Lung (tissue), 12 donors: ENCODE measurements around the gene SLC6A18. TPM values are rescaled to one million over a fixed set of nuclear protein-coding genes. Genes with fewer than 3 reads are reported as not detected.
A peak's percentile ranks its signal among the peaks of the same experiment; 100 is the strongest.

Experiments used
- ATAC-seq: fragments of 200-7000 bp; cut with Tn5 transposase; one replicate; pipeline ENCODE4 v1.9.1; 2020; ENCODE audit warnings: moderate number of reproducible peaks; ENCODE audit not compliant: insufficient read depth, low FRiP score
- DNase-seq, 3 donors: peaks; one replicate each; pipeline ENCODE4 v3.0.0-alpha.2; 2013 to 2017
- H3K27ac ChIP-seq, 2 donors: one replicate each; pipeline ENCODE4 v1.5.1; 2013; ENCODE audit warnings: mild to moderate bottlenecking in 2 of 2, moderate library complexity in 2 of 2, control low read depth in 1 of 2, inconsistent platforms in 1 of 2, low read depth in 1 of 2, low read length in 1 of 2
- H3K27me3 ChIP-seq, 3 donors: one replicate each; pipeline ENCODE4 v1.5.1; 2013; ENCODE audit warnings: low read length in 2 of 3; ENCODE audit not compliant: control insufficient read depth in 3 of 3, insufficient read depth in 3 of 3
- H3K36me3 ChIP-seq, 4 donors: one replicate each; pipeline ENCODE4 v1.5.1; 2013; ENCODE audit warnings: low read length in 4 of 4, mild to moderate bottlenecking in 1 of 4, moderate library complexity in 1 of 4; ENCODE audit not compliant: control insufficient read depth in 4 of 4, insufficient read depth in 4 of 4
- H3K4me1 ChIP-seq, 5 donors: one replicate each; pipeline ENCODE4 v1.5.1; 2013; ENCODE audit warnings: low read length in 5 of 5, mild to moderate bottlenecking in 2 of 5, moderate library complexity in 1 of 5; ENCODE audit not compliant: control insufficient read depth in 5 of 5, insufficient read depth in 5 of 5
- H3K4me3 ChIP-seq: one replicate; pipeline ENCODE4 v1.5.1; 2013; ENCODE audit warnings: mild to moderate bottlenecking, control low read depth, moderate library complexity
- H3K9ac ChIP-seq, 2 donors: one replicate each; pipeline ENCODE4 v1.5.1; 2013; ENCODE audit warnings: low read length in 2 of 2, control low read depth in 1 of 2; ENCODE audit not compliant: insufficient read depth in 1 of 2
- H3K9me3 ChIP-seq, 4 donors: one replicate each; pipeline ENCODE4 v1.5.1; 2013; ENCODE audit warnings: low read length in 3 of 4, mild to moderate bottlenecking in 1 of 4, moderate library complexity in 1 of 4; ENCODE audit not compliant: control insufficient read depth in 4 of 4, insufficient read depth in 3 of 4
- CTCF ChIP-seq: IDR thresholded peaks from 2 replicates; pipeline ENCODE4 v1.5.1; 2012; ENCODE audit warnings: mild to moderate bottlenecking; ENCODE audit errors: control extremely low read depth, extremely low read depth
- WGBS, 2 donors: extraction: QIAGEN DNeasy Blood & Tissue Kit; methylation state at CpG; one replicate each; pipeline ENCODE4 v1.1.7; 2013; 5-methylcytosine and 5-hydroxymethylcytosine counted together
- polyA plus RNA-seq, 2 donors: library from polyadenylated mRNA; stranded (reverse); fragments of 200-250 nt; gene quantifications; one replicate each; pipeline ENCODE4 v1.2.1, GENCODE V29; 2013
- total RNA-seq, 2 donors: library from RNA; depleted of rRNA in 1 of 2; stranded (reverse); fragments of >200 nt in 1 of 2; gene quantifications; one replicate each; pipeline ENCODE4 v1.2.1, GENCODE V29; 2014 to 2021
- donor health status: control.
- donor health status: control.
- donor health status: Bipolar disorder and iron deficiency.
- donor health status: healthy.
- donor health status: DM: yes; HTN: yes; CAD: no.

Gene SLC6A18
- total and polyA plus RNA-seq, 4 donors: not detected

- TF ChIP-seq CTCF: no peak
- 92 to 94% methylated on average over 58 to 60 of the region's 60 CpGs for WGBS, 2 donors
- peaks cover 10 to 23% (median 22%) of the 10 kb centered on the region in 3 donors for H3K27me3 ChIP-seq
- DNase-seq: no peak
- no peak for ATAC-seq
- H3K9ac ChIP-seq: no peak overlapping the region
- H3K4me3 ChIP-seq: no peak overlapping the region
- H3K36me3 ChIP-seq: no peaks in the 10 kb centered on the region
- no peak overlapping the region for H3K27ac ChIP-seq
- peaks cover 0 to 17% (median 0%) of the 10 kb centered on the region in 4 donors for H3K9me3 ChIP-seq
- peaks cover 0 to 12% (median 0%) of the 10 kb centered on the region in 5 donors for H3K4me1 ChIP-seq
Observed at GRCh38 chr5:1293416-1294205, 68.4 kb downstream of the SLC6A18 start.

GRCh38 chr5:1294206-1294834 is 69.1 kb downstream of the SLC6A18 start:
- ATAC-seq (no peak), DNase-seq (no peak)
- no peak overlapping the region for H3K4me3 ChIP-seq
- H3K4me1 ChIP-seq: peaks cover 0 to 12% (median 0%) of the 10 kb centered on the region in 5 donors
- no peak for TF ChIP-seq CTCF
- no peaks in the 10 kb centered on the region for H3K36me3 ChIP-seq
- H3K9ac ChIP-seq: no peak overlapping the region
- no peak overlapping the region for H3K27ac ChIP-seq
- 30 to 41% methylated on average over 52 to 69 of the region's 69 CpGs for WGBS, 2 donors
- peaks cover 0 to 12% (median 0%) of the 10 kb centered on the region in 4 donors for H3K9me3 ChIP-seq
- peaks cover 10 to 23% (median 22%) of the 10 kb centered on the region in 3 donors for H3K27me3 ChIP-seq

- Histone ChIP-seq H3K36me3 (no peaks in the 10 kb centered on the region), H3K4me1 (peaks cover 0 to 12% (median 0%) of the 10 kb centered on the region in 5 donors), H3K27ac (no peak within 1 kb of the TSS), H3K27me3 (peaks cover 10 to 23% (median 22%) of the 10 kb centered on the region in 3 donors), H3K4me3 (no peak within 1 kb of the TSS), H3K9me3 (peaks cover 0 to 12% (median 0%) of the 10 kb centered on the region in 4 donors), H3K9ac (no peak within 1 kb of the TSS)
- no peak for ATAC-seq
- DNase-seq: peak in 2 of 3 donors; percentile 18 to 30
- TF ChIP-seq CTCF: no peak
- 4 to 5% methylated on average over 58 to 102 of the region's 102 CpGs for WGBS, 2 donors
Observed at GRCh38 chr5:1294835-1295649, 69.9 kb downstream of the SLC6A18 start, which contains the start of gene TERT. Gene TERT (minus strand): TSS chr5:1295068. CDS start chr5:1294989, 79 bp downstream.
